Measurements from ENCODE around the gene AKR1D1. TPM values are rescaled to one million over a fixed set of nuclear protein-coding genes. Genes with fewer than 3 reads are reported as not detected.

AKR1D1 gene
- under 0.01 TPM in 1 of 2 replicates, not detected in the other for total RNA-seq

DNA sequence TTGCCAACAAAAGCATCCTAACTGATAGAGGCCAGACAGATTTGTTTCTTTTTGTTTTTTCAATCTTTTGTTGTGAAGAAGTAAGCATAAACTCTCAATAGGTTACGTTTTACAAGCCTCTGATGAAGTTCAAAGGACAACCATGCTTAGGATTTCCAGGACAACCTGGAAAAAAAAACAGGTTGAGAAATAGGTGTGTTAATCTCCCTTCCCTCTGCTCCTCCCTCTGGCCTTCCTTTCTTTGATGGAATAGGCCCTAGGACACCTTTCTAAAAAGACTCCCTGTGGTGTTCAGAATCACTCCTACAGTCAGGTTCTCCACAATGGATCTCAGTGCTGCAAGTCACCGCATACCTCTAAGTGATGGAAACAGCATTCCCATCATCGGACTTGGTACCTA is at the start of gene AKR1D1:
TSS of gene AKR1D1 (plus strand) at position 264 of the 400 bp plus-strand sequence. CDS start at position 324, 60 bp downstream.
- Histone ChIP-seq H3K27me3 (ENCODE audit: control insufficient read depth, insufficient read depth, low read length) (no peaks in the 10 kb centered on the region), H3K36me3 (ENCODE audit: control insufficient read depth, insufficient read depth, low read length) (no peaks in the 10 kb centered on the region), H3K4me3 (ENCODE audit: low read depth, low read length) (no peak within 1 kb of the TSS)
- no peak for DNase-seq (ENCODE audit: low read depth)
- TF ChIP-seq, protein P1, sequence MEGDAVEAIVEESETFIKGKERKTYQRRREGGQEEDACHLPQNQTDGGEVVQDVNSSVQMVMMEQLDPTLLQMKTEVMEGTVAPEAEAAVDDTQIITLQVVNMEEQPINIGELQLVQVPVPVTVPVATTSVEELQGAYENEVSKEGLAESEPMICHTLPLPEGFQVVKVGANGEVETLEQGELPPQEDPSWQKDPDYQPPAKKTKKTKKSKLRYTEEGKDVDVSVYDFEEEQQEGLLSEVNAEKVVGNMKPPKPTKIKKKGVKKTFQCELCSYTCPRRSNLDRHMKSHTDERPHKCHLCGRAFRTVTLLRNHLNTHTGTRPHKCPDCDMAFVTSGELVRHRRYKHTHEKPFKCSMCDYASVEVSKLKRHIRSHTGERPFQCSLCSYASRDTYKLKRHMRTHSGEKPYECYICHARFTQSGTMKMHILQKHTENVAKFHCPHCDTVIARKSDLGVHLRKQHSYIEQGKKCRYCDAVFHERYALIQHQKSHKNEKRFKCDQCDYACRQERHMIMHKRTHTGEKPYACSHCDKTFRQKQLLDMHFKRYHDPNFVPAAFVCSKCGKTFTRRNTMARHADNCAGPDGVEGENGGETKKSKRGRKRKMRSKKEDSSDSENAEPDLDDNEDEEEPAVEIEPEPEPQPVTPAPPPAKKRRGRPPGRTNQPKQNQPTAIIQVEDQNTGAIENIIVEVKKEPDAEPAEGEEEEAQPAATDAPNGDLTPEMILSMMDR (IDR thresholded peaks at IDR 0.05; ENCODE audit: insufficient read depth, low read length, severe bottlenecking) = no peak
- peak; percentile 13 for FAIRE-seq

- DNase-seq (ENCODE audit: low read depth) = no peak
- TF ChIP-seq, protein P1 (IDR thresholded peaks at IDR 0.05; ENCODE audit: insufficient read depth, low read length, severe bottlenecking) = no peak
- Histone ChIP-seq H3K36me3 (ENCODE audit: control insufficient read depth, insufficient read depth, low read length) (no peaks in the 10 kb centered on the region), H3K27me3 (ENCODE audit: control insufficient read depth, insufficient read depth, low read length) (no peaks in the 10 kb centered on the region), H3K4me3 (ENCODE audit: low read depth, low read length) (no peak overlapping the region)
- FAIRE-seq = no peak
These were observed 49.2 kb upstream of the AKR1D1 start for GRCh38 chr7:138027100-138027499.

DNA sequence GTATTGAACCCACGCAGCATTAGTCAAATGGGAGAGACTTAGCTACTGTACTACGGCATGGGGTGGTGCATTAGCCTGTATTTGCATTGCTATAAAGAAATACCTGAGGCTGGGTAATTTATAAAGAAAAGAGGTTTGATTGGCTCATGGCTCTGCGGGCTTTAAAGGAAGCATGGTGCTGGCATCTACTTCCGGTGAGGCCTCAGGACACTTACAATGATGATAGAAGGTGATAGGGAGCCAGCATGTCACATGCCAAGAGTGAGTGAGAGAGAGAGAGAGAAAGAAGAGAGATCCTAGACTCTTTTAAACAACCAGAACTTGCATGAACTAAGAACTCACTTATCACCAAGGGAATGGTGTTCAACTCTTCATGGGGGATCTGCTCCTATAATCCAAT is 47.1 kb upstream of the AKR1D1 start:
- no peak for DNase-seq (ENCODE audit: low read depth)
- Histone ChIP-seq H3K36me3 (ENCODE audit: control insufficient read depth, insufficient read depth, low read length) (no peaks in the 10 kb centered on the region), H3K4me3 (ENCODE audit: low read depth, low read length) (no peak overlapping the region), H3K27me3 (ENCODE audit: control insufficient read depth, insufficient read depth, low read length) (no peaks in the 10 kb centered on the region)
- TF ChIP-seq, protein P1 (IDR thresholded peaks at IDR 0.05; ENCODE audit: insufficient read depth, low read length, severe bottlenecking) = no peak
- FAIRE-seq = no peak

DNA sequence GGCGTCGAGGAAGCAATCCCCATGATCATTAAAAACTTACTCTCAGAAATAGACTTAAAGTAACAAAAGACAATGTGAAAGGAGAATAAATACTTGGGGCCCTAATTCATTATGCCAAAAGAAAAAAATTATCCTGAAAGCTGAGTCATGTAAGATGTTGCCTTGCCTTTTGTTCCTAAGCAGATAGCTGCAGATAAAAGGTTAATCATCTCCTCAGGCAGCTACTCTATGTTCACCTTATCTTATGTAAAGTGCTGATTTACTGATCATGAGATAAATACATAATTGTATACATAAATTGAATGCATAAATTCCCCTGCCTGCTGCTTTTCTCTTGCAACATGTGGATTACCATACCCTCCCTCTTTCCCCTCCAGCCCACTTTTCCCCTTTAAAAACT is 46.3 kb upstream of the AKR1D1 start:
- FAIRE-seq = no peak
- H3K4me3 ChIP-seq (ENCODE audit: low read depth, low read length) = no peak overlapping the region
- TF ChIP-seq, protein P1 (IDR thresholded peaks at IDR 0.05; ENCODE audit: insufficient read depth, low read length, severe bottlenecking) = no peak
- no peaks in the 10 kb centered on the region for H3K36me3 ChIP-seq (ENCODE audit: control insufficient read depth, insufficient read depth, low read length)
- DNase-seq (ENCODE audit: low read depth) = peak; percentile 29
- no peaks in the 10 kb centered on the region for H3K27me3 ChIP-seq (ENCODE audit: control insufficient read depth, insufficient read depth, low read length)

DNA sequence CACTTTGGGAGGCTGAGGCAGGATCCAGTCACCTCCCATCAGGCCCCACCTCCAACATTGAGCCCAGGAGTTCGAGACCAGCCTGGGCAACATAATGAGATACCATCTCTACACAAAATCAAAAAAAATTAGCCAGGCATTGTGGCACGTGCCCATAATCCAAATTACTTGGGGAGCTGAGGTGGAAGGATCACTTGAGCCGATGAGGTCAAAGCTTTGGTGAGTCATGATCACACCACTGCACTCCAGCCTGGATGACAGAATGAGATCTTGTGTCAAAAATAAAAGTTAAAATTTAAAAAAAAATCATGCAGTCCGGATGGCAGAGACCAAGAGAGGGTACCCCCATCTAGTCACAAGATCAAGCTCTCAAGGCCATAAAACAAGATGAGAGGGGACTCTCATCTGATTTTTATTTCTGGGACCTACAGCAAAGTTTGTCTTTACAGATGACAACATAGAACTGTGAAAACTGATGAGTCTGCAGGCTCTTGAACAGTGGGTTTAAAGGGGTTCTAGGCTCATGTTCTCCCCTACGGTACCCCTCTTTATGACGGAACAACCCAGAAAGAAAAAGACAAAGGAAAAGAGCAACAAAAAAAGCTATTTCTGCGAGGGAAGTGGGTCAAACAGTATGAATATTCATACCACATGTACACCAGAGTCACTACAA is 45.4 kb upstream of the AKR1D1 start:
- peak; percentile 12 for DNase-seq (ENCODE audit: low read depth)
- no peaks in the 10 kb centered on the region for H3K36me3 ChIP-seq (ENCODE audit: control insufficient read depth, insufficient read depth, low read length)
- FAIRE-seq = no peak
- H3K27me3 ChIP-seq (ENCODE audit: control insufficient read depth, insufficient read depth, low read length) = no peaks in the 10 kb centered on the region
- TF ChIP-seq, protein P1 (IDR thresholded peaks at IDR 0.05; ENCODE audit: insufficient read depth, low read length, severe bottlenecking) = no peak
- no peak overlapping the region for H3K4me3 ChIP-seq (ENCODE audit: low read depth, low read length)

GRCh38 chr7:138032186-138032585 is 44.1 kb upstream of the AKR1D1 start:
- TF ChIP-seq, protein P1 (IDR thresholded peaks at IDR 0.05; ENCODE audit: insufficient read depth, low read length, severe bottlenecking) = no peak
- H3K36me3 ChIP-seq (ENCODE audit: control insufficient read depth, insufficient read depth, low read length) = no peaks in the 10 kb centered on the region
- H3K27me3 ChIP-seq (ENCODE audit: control insufficient read depth, insufficient read depth, low read length) = no peaks in the 10 kb centered on the region
- DNase-seq (ENCODE audit: low read depth) = no peak
- H3K4me3 ChIP-seq (ENCODE audit: low read depth, low read length) = no peak overlapping the region
- FAIRE-seq = no peak

Measured in bronchial epithelial cell (primary cell).